Epidermal melanocyte (primary cell): ENCODE data around the gene SPRTN.
"Not testable (repeated sequence)": the region's sequence is repeated elsewhere in the genome, so short reads cannot be mapped to it uniquely, and the experiment has no call there.

Experiments used
- DNase-seq: peaks from one replicate; pipeline ENCODE4 v3.0.0; 2011; ENCODE audit warnings: low spot score; ENCODE audit not compliant: insufficient read length

Gene SPRTN

GRCh38 chr1:231335663-231336602 is 2.2 kb upstream of the SPRTN start:
- DNase-seq: no peak

DNA sequence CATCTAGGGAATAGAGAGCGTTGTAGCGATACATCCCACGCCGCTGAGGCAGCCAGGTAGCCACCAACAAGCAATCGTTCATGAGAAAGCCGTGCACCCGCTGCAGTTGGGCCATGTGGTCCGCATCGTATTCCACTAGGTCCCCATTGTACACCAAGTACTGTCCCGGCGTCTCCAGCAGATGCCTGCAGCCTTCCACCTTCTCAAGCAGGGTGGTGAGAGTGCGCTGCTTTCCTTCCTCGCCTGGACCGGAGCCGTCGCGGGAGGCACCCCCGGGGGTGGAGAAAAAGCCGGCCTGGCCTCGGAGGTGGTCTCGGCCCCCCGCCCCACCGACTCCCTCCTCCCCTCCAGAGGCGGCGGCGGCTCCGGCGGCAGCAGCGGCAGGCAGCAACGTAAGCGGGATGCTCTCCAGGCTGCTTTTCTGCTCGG is 1.0 kb upstream of the SPRTN start:
- DNase-seq: no peak

GRCh38 chr1:231337472-231338269 is 422 bp upstream of the SPRTN start, which contains the start of gene EXOC8:
Gene EXOC8 (minus strand): TSS chr1:231337852. CDS start chr1:231337745, 107 bp downstream.
- DNase-seq: peak; percentile 89

GRCh38 chr1:231340328-231341013 is 2.4 kb downstream of the SPRTN start:
- no peak for DNase-seq

DNA sequence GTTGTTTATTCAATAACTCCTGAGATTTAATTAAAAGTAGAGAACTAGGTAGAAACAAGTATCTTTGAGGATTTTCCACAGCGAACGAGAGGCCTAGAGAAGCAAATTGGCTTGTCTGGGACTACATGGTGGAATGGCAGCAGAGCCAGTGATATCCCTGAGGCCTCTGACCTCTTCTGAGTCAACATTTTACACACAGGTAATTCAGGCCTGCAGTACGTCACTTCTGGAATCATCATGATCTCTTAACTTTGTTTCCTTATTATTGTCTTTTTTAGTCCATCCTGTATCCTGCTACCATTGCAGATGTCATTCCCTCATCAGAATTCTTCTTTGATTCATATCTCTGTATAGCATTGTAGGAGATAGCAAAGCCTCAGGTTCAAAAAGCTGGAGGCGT is 9.9 kb downstream of the SPRTN start:
- DNase-seq: no peak

GRCh38 chr1:231348442-231348841 is 10.3 kb downstream of the SPRTN start:
- DNase-seq: no peak

DNA sequence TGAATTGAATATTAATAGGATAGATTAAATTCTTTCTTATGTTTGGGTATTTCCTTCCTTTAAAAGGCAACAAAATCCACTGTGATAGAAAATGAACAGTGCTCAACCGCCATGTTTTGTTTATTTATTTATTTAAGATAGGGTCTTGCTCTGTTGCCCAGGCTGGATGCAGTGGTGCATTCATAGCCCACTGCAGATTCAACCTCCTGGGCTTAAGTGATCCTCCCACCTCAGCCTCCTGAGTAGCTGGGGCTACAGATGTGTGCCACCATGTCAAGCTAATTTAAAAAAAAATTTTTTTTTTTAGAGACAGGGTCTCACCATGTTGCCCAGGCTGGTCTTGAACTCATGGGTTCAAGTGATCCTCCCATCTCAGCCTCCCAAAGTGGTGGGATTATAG is 10.8 kb downstream of the SPRTN start:
- DNase-seq: not testable (repeated sequence)

DNA sequence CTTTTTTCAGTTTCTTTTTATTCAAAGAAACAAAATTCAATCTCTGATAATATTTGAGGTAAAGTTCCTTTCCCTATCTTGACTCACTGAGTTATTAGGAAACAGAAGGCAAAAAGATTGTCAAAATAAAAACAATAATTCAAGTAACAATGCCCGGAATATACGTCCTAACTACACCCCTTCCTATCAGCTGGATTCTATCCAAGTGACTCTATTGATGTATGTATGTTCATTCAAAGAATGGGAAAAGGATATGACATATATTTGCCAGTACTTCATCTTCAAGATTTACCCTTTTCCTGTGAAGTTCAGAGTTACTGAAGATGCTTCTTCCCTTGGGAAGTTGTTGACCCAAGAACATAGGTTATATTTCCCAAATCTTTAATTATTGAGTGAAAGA is 13.7 kb downstream of the SPRTN start:
- no peak for DNase-seq

GRCh38 chr1:231353086-231353485 is 15.0 kb downstream of the SPRTN start:
- DNase-seq: no peak

GRCh38 chr1:231354330-231355020 is 16.4 kb downstream of the SPRTN start:
- DNase-seq: no peak

- DNase-seq: no peak
Observed at GRCh38 chr1:231355171-231355570, 17.1 kb downstream of the SPRTN start.

- no peak for DNase-seq
Observed at GRCh38 chr1:231357187-231357772, 19.2 kb downstream of the SPRTN start.

- DNase-seq: peak; percentile 43
Observed at GRCh38 chr1:231357831-231358354, 19.8 kb downstream of the SPRTN start.

DNA sequence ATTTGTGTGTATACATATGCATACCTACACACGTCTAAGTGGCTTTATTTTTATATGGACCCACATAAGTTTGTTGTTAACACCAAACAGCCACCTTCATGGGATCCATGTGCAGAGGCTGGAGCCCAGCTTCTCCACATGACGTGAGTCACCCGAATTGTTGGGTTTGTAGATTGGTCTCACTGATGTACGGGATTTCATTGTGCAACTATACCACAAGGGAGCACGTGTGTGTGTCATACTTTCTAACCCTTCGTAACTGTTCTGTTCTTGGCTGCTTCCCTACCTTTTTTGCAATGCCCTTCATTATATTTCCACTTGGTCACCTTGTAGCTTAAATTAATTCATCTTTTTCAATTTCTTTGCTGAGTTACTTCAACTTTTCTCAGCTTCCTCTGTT is 21.0 kb downstream of the SPRTN start:
- no peak for DNase-seq

DNA sequence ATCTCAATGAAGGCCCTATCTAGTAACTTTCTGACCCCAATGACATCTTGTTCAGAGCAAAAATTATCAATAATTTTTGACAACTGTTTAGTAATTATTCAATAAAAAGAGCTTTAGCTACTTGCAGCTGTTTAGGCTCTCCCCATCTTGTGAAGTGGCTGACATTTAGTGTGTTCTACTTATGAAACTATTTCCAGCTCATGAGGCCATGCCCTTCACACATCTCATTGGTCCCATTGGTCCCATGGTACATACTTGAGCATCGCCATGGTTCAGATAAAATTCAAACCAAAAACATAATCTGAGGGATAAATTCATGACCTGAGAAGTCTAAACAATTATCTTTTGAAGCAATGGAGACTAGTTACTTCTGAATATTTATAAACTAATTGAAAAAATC is 24.2 kb downstream of the SPRTN start:
- no peak for DNase-seq

DNA sequence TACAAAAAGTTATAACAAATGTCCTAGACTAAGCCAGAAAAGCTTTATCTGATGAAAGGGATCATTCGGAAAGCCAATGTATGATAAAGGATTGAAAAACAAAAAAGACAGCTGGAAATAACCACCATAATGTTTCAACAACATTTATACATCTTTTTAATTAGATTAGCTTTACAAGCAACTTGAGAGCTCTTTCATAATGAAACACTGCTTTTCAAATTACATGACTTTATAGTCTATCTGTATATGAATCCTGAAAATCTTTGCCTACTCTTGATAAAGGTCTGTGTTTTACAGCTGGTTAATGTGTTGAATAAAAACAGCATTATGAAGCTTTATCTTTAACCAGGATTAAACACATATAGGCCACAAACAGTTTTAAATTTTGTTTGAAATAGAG is 25.5 kb downstream of the SPRTN start:
- no peak for DNase-seq

DNA sequence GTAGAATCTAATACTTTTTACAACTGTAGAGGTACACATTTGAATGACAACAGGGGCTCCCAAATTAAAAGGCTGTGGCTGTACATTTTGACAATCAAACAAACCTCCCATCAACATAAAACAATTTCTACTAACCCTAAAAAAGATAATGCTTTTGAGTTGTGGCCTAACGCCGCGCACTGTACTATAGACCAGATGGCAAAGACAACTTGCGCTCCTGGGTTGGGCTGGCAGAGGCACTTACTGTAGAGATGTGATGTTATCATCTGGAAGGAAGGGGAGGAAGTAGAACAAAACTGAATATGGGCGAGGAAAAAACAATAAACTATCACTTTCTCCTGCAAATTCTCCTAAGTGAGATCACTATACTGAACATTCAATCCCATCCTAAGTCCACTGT is 26.1 kb downstream of the SPRTN start:
- DNase-seq: no peak

GRCh38 chr1:231369282-231369681 is 31.2 kb downstream of the SPRTN start:
- DNase-seq: no peak

- DNase-seq: no peak
Observed at GRCh38 chr1:231372501-231372900, 34.4 kb downstream of the SPRTN start.

DNA sequence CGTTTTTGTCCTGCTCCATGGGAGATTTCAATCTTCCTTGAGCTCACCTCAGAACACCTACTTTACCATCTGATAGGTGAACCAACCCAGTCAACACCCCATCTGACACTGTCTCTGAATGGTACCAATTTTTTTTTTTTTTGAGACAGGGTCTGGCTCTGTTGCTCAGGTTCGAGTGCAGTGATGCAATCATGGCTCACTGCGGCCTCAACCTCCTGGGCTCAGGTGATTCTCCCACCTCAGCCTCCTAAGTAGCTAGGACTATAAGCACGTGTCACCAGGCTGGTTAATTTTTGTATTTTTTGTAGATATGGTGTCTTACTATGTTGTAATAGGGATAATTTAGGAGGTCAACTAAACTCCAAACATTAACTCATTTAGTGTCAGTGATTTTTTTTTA is 36.3 kb downstream of the SPRTN start:
- no peak for DNase-seq
